ENCODE measurements around the gene USP19.

USP19 gene

DNA sequence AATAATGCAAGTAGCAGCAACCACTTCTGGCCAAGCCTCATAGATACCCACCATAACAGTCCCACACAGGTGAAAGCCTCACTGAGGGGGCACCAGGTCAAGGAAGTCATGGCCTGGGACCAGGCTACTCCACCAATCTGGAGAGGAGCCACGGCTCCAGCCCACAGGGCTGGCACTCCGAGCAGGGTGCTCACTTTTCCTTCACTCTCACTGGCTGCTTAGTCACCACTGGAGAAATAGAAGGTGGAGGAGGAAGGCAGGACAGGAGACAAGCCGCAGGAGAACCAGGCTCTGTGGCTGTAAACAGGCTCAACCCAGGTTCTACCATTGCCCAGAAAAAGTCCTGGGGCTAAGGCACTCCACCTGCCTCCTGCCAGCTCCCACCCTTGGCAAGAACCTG lies 1.2 kb downstream of the USP19 start:
- no peak for DNase-seq (ENCODE audit: extremely low read depth, insufficient read length)
- no peaks in the 10 kb centered on the region for H3K27me3 ChIP-seq (replicated peaks; ENCODE audit: control insufficient read depth, insufficient read depth, low read length)
- TF ChIP-seq, protein P1, sequence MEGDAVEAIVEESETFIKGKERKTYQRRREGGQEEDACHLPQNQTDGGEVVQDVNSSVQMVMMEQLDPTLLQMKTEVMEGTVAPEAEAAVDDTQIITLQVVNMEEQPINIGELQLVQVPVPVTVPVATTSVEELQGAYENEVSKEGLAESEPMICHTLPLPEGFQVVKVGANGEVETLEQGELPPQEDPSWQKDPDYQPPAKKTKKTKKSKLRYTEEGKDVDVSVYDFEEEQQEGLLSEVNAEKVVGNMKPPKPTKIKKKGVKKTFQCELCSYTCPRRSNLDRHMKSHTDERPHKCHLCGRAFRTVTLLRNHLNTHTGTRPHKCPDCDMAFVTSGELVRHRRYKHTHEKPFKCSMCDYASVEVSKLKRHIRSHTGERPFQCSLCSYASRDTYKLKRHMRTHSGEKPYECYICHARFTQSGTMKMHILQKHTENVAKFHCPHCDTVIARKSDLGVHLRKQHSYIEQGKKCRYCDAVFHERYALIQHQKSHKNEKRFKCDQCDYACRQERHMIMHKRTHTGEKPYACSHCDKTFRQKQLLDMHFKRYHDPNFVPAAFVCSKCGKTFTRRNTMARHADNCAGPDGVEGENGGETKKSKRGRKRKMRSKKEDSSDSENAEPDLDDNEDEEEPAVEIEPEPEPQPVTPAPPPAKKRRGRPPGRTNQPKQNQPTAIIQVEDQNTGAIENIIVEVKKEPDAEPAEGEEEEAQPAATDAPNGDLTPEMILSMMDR (IDR thresholded peaks at IDR 0.05; ENCODE audit: insufficient read depth, low read length, poor library complexity, severe bottlenecking) = no peak
- H3K36me3 ChIP-seq (ENCODE audit: control insufficient read depth, insufficient read depth, low read length) = peaks cover 28% of the 10 kb centered on the region
- peak overlapping the region; percentile 79 for H3K4me3 ChIP-seq (replicated peaks; ENCODE audit: low read depth, low read length)

DNA sequence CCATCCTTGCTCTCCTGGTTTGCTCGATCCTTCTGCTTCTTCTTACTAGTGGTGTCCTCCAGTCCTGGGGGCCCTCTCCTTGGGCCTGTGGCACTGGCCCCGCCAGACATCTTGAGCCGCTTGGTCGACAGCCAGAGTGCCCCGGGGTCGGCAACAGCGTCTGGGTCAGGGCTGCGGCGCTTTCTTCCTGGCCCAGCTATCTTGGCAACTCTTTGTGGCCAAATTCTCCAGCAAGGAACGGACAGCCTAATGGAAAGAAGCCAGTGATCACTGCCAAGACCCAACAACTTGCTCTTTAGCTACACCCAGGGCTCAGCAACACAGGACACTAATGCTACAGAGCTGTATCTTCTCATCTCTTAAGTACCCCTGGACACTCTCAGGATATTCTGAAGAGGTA lies 1.6 kb downstream of the USP19 start:
- no peak for DNase-seq (ENCODE audit: extremely low read depth, insufficient read length)
- TF ChIP-seq, protein P1 (IDR thresholded peaks at IDR 0.05; ENCODE audit: insufficient read depth, low read length, poor library complexity, severe bottlenecking) = no peak
- peaks cover 32% of the 10 kb centered on the region for H3K36me3 ChIP-seq (ENCODE audit: control insufficient read depth, insufficient read depth, low read length)
- H3K4me3 ChIP-seq (replicated peaks; ENCODE audit: low read depth, low read length) = no peak overlapping the region
- H3K27me3 ChIP-seq (replicated peaks; ENCODE audit: control insufficient read depth, insufficient read depth, low read length) = no peaks in the 10 kb centered on the region

DNA sequence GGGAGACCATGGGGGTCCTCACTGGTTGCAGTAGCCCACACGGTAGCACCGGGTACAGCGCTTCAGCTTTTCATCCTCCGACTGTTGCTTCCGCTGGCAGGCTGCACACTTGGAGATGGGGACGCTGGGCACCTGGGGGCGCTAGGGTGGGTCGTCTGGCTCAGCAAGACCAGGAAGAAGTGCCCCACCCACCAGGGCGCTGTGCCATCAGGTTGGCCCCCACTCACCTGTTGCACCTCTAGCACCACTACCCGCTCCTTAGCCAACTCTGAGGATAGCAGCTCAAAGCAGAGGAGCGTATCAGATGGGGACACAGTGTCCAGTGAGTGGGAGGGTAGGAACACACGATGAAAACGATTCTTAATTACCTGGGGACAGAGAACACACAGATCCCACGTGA lies 8.4 kb downstream of the USP19 start:
- peaks cover 62% of the 10 kb centered on the region for H3K36me3 ChIP-seq (ENCODE audit: control insufficient read depth, insufficient read depth, low read length)
- no peak overlapping the region for H3K4me3 ChIP-seq (replicated peaks; ENCODE audit: low read depth, low read length)
- TF ChIP-seq, protein P1 (IDR thresholded peaks at IDR 0.05; ENCODE audit: insufficient read depth, low read length, poor library complexity, severe bottlenecking) = no peak
- no peaks in the 10 kb centered on the region for H3K27me3 ChIP-seq (replicated peaks; ENCODE audit: control insufficient read depth, insufficient read depth, low read length)
- DNase-seq (ENCODE audit: extremely low read depth, insufficient read length) = no peak

DNA sequence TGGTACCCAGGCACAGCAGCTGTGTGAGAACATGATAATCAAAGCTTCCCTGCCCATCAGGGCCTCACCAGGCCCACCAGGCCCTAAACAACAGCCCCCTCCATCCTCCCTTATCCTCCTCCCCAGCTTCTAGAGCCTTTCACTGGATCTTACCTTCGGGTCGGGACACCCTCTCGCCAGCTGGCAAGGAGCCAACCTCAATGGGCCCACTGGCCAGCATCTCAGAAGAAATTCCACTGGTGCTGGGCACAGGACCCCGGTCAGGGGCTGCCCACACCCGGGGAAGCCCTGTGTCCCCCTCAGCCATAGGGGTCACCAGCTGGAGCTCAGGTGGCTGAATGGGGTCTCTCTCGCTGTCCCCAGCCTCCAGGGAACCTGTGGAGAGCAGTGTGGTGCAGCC lies 9.3 kb downstream of the USP19 start:
- Histone ChIP-seq H3K4me3 (replicated peaks; ENCODE audit: low read depth, low read length) (no peak overlapping the region), H3K36me3 (ENCODE audit: control insufficient read depth, insufficient read depth, low read length) (peaks cover 55% of the 10 kb centered on the region), H3K27me3 (replicated peaks; ENCODE audit: control insufficient read depth, insufficient read depth, low read length) (no peaks in the 10 kb centered on the region)
- TF ChIP-seq, protein P1 (IDR thresholded peaks at IDR 0.05; ENCODE audit: insufficient read depth, low read length, poor library complexity, severe bottlenecking) = no peak
- DNase-seq (ENCODE audit: extremely low read depth, insufficient read length) = no peak

DNA sequence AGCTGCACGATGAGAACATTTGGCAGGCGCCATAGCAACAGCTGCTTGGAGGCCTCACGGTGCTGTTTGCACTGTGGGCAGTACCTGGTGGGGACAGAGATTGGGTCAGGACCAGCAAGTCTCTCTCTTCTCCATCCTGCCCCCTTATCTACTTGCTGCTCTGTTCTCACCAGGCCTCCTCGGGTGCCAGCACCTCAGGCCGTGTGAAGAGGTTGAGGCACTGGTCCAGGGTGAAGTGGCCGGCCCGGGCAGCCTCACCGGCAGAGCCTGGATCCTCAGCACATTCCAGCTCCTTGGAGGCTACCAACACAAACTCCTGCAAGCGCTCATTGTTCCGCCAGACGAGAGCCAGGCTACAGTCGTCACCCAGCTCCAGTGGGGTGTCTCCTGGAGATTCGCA lies 9.8 kb downstream of the USP19 start:
- TF ChIP-seq, protein P1 (IDR thresholded peaks at IDR 0.05; ENCODE audit: insufficient read depth, low read length, poor library complexity, severe bottlenecking) = no peak
- Histone ChIP-seq H3K36me3 (ENCODE audit: control insufficient read depth, insufficient read depth, low read length) (peaks cover 51% of the 10 kb centered on the region), H3K4me3 (replicated peaks; ENCODE audit: low read depth, low read length) (no peak overlapping the region), H3K27me3 (replicated peaks; ENCODE audit: control insufficient read depth, insufficient read depth, low read length) (no peaks in the 10 kb centered on the region)
- DNase-seq (ENCODE audit: extremely low read depth, insufficient read length) = no peak

DNA sequence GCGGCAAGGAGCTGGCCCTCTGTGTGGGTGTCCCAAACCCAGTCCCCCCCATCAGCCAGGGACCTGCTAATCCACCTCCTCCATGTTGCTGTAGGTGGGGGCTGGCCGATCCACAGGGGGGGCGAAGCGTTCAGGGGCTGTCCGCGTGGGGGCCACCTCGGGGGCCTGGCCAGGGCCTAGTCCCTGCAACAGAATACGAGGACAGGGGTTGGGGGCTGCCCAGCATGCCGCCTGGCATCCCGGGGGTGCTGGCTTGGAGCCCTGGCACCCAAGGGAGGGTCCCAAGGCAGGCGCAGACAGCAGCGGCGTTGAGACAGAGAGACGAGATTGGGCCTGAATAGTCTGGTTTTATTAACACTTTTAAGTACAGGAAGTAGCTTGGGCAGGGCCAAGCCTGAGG lies 12.3 kb downstream of the USP19 start:
- Histone ChIP-seq H3K4me3 (replicated peaks; ENCODE audit: low read depth, low read length) (no peak overlapping the region), H3K27me3 (replicated peaks; ENCODE audit: control insufficient read depth, insufficient read depth, low read length) (no peaks in the 10 kb centered on the region), H3K36me3 (ENCODE audit: control insufficient read depth, insufficient read depth, low read length) (peaks cover 32% of the 10 kb centered on the region)
- TF ChIP-seq, protein P1 (IDR thresholded peaks at IDR 0.05; ENCODE audit: insufficient read depth, low read length, poor library complexity, severe bottlenecking) = no peak
- DNase-seq (ENCODE audit: extremely low read depth, insufficient read length) = no peak

Measured in GM06990 (cell line).